HG02885 (cell line): ENCODE data around the gene JRKL.

Source experiments
- ATAC-seq: cut with Tn5 transposase; IDR thresholded peaks from one replicate; pipeline ENCODE4 v1.9.1; 2021; ENCODE audit warnings: mild to moderate bottlenecking; ENCODE audit not compliant: unreplicated experiment, poor library complexity

The JRKL gene

GRCh38 chr11:96389720-96390487, at the start of gene JRKL, which contains the start of gene CCDC82:
JRKL (plus strand) TSS chr11:96390013; CDS start chr11:96390650, 637 bp downstream.
CCDC82 (minus strand) TSS chr11:96389912; CDS start chr11:96384747, 5,165 bp downstream.
- peak; percentile 94 for ATAC-seq

GRCh38 chr11:96340555-96340885, 49.3 kb upstream of the JRKL start:
- ATAC-seq, result no peak

DNA sequence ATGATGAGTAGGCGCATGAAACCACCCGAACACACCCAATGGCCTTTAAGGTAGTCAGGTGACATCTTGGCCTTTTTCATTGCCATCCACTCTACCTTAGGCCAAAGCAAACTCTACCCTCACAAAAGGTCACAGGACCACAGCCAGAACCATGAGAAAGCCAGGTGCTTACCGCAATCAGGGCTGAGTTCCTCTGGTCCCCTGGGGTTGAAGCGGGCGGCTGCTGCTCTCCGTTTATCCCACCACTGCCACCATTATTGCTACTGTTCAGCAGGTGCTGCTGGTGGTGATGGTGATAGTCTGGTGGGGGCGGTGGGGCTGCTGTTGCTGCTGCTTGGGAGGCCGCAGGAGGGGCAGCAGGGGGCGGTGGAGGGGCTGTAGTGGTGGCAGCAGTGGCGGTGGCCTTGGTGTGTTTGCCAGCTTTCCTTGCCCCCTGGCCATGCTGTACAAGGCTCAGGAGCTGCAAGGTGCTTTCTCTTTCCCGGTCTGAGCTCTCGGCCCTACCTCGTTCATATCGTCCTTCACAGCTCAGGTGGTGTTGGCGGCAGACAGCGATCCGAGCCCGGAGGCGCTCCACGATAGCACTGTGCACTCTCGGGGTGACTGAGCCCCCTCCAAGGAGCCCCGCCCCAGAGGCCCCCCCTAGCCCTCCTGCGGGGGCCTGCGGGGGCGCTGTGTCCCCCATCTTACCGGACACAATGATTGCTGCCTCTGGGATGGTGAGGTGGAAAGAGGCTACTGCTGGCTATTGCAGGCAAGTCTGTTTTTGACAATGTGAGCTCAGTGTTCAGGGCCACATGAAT, 48.4 kb upstream of the JRKL start:
- ATAC-seq, result peak; percentile 34

GRCh38 chr11:96342014-96342960, 47.5 kb upstream of the JRKL start:
- no peak for ATAC-seq

DNA sequence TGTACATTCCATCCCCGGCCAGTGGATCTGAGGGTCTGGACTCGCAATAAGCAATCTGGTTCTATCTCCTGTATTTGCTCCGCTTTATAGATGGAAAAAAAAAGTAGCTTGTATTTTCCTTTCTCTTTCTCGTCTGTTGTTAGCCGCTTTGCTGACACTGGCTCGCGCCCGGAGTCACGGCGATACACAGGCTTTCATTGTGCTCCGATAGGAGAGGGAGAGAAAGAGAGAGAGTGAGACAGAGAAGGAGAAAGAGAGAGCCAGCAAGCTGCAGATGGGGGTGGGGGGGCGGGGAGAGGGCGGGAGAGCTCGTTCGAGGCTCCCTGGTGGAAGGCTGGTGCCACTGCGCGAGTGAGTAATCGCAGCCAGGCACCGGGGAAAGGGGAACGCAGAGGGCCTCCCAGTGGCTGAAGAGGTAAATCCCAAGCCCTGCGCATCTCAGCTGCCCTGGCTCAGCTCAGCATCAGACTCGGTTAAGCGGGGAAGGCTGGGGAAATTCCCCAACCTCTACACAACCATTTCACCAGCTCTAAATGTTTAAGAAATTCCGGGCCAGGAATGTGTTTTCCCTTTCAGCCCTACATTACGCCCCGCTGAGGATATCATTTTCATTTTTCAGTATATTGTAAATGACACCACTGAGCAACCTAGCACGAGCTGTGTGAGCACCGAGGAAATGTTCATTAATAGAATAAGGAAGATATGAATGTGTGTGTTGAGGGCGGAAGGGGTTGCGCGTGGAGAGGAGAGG, 46.7 kb upstream of the JRKL start, which contains the start of gene MAML2:
Gene MAML2 (minus strand): TSS at position 235 of the 751 bp plus-strand sequence. CDS start 1,300 bp downstream, outside the sequence.
- peak; percentile 86 for ATAC-seq

GRCh38 chr11:96356848-96357247, 33.0 kb upstream of the JRKL start:
- no peak for ATAC-seq

- ATAC-seq, result peak; percentile 67
These were observed 32.0 kb upstream of the JRKL start for GRCh38 chr11:96357794-96358193.

- ATAC-seq, result no peak
These were observed 31.5 kb upstream of the JRKL start for GRCh38 chr11:96358321-96358720.

- no peak for ATAC-seq
These were observed 28.0 kb upstream of the JRKL start for GRCh38 chr11:96361778-96362177.

DNA sequence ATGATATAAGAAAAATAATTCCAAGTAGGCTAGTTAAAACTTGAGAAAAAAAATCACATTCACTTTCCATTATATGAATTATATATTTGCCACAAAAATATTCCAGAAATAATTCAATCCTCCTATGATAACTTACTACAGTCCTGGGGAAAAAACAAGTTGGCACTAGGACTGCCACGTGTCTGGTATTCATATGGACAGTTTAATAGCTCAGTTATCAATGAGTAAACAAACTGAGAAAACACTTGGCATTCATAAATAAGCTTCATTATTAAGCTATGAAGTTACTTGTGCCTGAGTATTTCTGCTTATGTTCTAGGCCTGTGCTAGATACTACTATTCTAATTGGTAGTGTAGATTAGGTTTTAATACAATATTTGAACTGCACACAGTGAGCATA, 24.3 kb upstream of the JRKL start:
- ATAC-seq, result no peak

DNA sequence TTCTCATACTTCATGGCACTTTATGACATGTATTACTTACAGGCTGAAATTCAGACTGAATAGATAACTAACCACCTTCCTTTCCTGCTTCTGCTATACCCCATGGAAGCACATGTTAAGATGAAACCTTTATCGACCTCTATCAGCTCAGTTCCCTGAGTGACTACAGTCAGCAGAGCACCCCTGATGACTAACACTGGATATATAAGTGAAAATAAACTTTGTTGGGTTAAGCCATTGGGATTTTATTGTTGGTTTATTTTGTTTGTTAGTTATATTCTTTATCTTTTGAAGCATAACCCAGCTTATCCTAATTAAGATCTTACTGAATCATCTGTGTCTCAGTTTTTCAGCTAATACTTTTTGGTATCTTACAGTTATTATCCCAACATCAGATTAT, 23.8 kb upstream of the JRKL start:
- ATAC-seq, result no peak

DNA sequence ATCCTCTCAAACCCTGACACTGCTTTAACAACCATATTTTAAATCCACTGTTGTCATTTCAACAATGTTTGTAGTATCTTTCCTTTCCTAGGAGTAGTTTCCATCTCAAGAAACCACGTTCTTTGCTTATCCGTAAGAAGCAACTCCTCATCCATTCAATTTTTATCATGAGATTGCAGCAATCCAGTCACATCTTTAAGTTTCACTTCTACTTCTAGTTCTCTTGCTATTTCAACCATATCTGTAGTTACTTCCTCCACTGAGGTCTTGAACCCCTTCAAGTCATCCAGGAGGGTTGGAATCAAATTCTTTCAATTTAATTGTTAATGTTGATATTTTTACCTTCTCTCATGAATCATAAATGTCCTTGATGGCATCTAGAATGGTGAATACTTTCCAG, 22.5 kb upstream of the JRKL start:
- ATAC-seq, result no peak

DNA sequence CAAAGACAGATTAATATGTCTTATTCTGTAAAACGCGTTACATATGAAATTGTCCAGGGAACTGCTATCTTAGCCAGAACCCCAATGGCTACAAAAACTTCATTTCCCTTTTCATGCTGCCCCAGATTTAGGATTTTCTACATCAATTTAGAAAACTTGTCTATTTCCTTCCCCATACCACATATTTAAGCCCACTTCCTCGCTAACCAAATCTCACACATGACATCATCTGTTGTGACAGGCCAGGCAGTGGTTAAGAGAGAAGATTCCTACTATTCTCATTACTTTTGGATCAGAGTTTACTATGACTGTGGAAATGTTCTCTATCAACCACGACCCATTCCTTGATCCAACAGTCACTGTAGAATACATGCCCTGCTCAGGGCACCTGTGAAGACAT, 16.0 kb upstream of the JRKL start:
- no peak for ATAC-seq

DNA sequence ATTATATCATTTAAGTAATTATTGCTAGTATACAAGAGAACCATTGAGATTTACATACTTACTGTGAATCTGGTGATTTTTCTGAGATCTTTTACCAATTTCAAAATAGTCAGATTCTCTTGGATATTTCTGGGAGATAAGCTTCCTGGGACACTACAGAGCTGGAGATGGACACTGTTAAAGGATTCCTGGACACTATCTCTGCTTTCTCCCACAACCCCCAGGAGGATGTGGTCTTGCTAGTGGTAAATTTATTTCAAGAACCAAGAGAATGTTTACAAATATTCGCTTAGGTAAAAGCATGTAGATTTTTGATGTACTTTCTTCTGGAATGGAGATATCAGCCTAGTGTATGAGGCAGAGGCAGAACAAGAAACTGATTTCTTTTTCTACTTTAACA, 13.0 kb upstream of the JRKL start:
- ATAC-seq, result no peak

DNA sequence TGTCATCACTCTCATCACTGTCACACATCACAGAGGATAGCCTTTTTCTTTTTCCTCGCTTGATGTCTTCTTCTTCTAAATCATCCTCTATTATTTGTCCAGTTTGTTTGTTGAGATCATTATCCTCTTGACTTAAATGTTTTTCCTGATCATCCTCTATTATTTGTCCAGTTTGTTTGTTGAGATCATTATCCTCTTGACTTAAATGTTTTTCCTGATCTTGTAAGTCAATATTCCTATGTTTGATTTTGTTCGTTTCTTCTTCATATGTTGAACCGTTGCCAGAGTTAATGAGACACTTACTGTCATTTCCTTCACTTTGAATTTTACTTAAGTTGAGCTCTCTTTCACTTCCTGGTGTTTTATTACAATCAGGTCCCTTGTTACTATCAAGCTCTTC, 5.7 kb upstream of the JRKL start:
- no peak for ATAC-seq

GRCh38 chr11:96385187-96385586, 4.6 kb upstream of the JRKL start:
- ATAC-seq, result no peak

DNA sequence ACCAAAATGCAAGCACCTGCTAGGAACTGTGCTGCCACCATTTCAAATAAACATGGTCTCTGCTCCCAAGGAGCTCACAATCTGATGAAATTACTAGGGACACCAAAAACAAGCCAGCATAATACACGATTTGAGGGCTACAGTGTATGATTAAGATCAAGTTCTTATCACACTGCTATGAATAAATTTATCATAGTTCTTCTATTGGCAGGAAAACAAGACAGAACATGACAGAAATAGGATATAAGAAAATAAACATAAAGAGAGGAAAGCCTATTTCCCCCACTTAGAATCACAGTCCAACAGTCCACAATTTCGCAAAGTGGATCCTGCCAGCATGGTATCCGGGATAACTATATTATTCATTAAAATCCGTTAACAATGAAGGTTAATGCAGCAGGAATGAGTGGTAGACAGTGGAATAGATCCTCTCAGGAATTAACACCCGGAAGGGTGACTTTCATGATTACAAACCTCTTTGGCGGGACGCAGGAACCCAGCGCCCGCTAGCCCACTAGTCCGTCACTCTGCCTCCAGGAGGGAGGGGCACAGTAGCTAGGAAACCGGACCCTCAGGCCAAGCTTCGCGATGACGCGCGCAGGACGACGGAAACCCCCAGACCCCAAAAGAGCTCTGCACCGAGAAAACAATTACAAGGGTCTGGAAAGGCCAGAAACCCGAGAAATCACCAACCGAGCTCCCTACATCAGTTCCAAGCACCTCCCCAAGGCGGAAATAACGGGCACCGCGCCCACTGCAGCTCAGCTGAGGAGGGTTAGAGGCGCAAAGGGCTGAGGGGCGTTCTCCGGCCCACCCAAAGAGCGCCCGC, 708 bp upstream of the JRKL start:
- ATAC-seq, result peak; percentile 46

DNA sequence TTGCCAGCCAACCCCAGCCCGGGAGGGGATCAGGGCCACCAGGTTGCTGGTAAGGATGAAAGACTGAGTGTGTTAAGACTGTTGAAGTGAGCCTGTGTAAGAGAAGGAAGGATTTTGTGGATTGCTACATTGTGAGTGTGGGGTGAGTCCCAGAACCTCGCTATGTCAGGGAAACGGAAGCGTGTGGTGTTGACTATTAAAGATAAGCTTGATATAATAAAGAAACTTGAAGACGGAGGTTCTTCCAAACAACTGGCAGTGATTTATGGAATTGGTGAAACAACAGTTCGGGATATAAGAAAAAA, 627 bp downstream of the JRKL start:
- ATAC-seq, result no peak

- ATAC-seq, result no peak
These were observed 2.0 kb downstream of the JRKL start for GRCh38 chr11:96391698-96392307.
